Measurements from ENCODE around the gene ZHX3. TPM values are rescaled to one million over a fixed set of nuclear protein-coding genes. Genes with fewer than 3 reads are reported as not detected.

Gene ZHX3
- total and polyA plus RNA-seq, 10 donors = 1.6 to 26.7 (median 12.3) TPM

- WGBS, 5 donors = 77 to 87% (median 86%) methylated on average over 2 of the region's 2 CpGs
- Histone ChIP-seq H3K9me3 (no peaks in the 10 kb centered on the region), H3K4me3 (no peak overlapping the region), H3K27ac (no peak overlapping the region), H3K4me1 (peaks cover 0 to 6% (median 0%) of the 10 kb centered on the region in 6 donors), H3K36me3 (peaks cover 0 to 7% (median 0%) of the 10 kb centered on the region in 6 donors), H3K27me3 (replicated peaks in 1 of 7) (no peaks in the 10 kb centered on the region)
- intact Hi-C loops (cut with DNase I; ENCODE audit: low total_unique reads) = no loop called here
- TF ChIP-seq POLR2A (IDR thresholded peaks at IDR 0.05) (no peak), CTCF (IDR thresholded peaks at IDR 0.05 in 8 of 11, conservative IDR thresholded peaks at IDR 0.05 in 3 of 11) (no peak), POLR2AphosphoS5 (IDR thresholded peaks at IDR 0.05) (no peak)
- no peak for DNase-seq
Observed at GRCh38 chr20:41261790-41262717, 55.5 kb downstream of the ZHX3 start.

- Histone ChIP-seq H3K27me3 (replicated peaks in 1 of 7) (no peaks in the 10 kb centered on the region), H3K27ac (peak overlapping the region in 1 of 8 donors; percentile 9), H3K36me3 (peaks cover 0 to 5% (median 0%) of the 10 kb centered on the region in 6 donors), H3K4me3 (no peak overlapping the region), H3K4me1 (peaks cover 0 to 6% (median 0%) of the 10 kb centered on the region in 6 donors), H3K9me3 (no peaks in the 10 kb centered on the region)
- intact Hi-C loops (cut with DNase I; ENCODE audit: low total_unique reads) = no loop called here
- TF ChIP-seq POLR2A (IDR thresholded peaks at IDR 0.05) (no peak), POLR2AphosphoS5 (IDR thresholded peaks at IDR 0.05) (no peak), CTCF (IDR thresholded peaks at IDR 0.05 in 8 of 11, conservative IDR thresholded peaks at IDR 0.05 in 3 of 11) (no peak)
- DNase-seq = no peak
Observed at GRCh38 chr20:41261260-41261659, 56.3 kb downstream of the ZHX3 start.

- intact Hi-C loops (cut with DNase I; ENCODE audit: low total_unique reads) = no loop called here
- Histone ChIP-seq H3K4me1 (peaks cover 0 to 6% (median 0%) of the 10 kb centered on the region in 6 donors), H3K36me3 (no peaks in the 10 kb centered on the region), H3K4me3 (no peak overlapping the region), H3K27ac (peak overlapping the region in 1 of 8 donors; percentile 9), H3K9me3 (no peaks in the 10 kb centered on the region), H3K27me3 (replicated peaks in 1 of 7) (no peaks in the 10 kb centered on the region)
- WGBS, 5 donors = 68 to 96% (median 81%) methylated on average over 1 of the region's 1 CpG
- TF ChIP-seq POLR2A (IDR thresholded peaks at IDR 0.05) (no peak), CTCF (IDR thresholded peaks at IDR 0.05 in 8 of 11, conservative IDR thresholded peaks at IDR 0.05 in 3 of 11) (no peak), POLR2AphosphoS5 (IDR thresholded peaks at IDR 0.05) (no peak)
- DNase-seq = no peak
Observed at GRCh38 chr20:41260734-41261220, 56.8 kb downstream of the ZHX3 start.

- TF ChIP-seq POLR2AphosphoS5 (IDR thresholded peaks at IDR 0.05) = no peak
- TF ChIP-seq CTCF (IDR thresholded peaks at IDR 0.05 in 8 of 11, conservative IDR thresholded peaks at IDR 0.05 in 3 of 11) = no peak
- TF ChIP-seq POLR2A (IDR thresholded peaks at IDR 0.05) = no peak
- H3K4me1 ChIP-seq = peaks cover 0 to 6% (median 0%) of the 10 kb centered on the region in 6 donors
- no peak for DNase-seq
- H3K27ac ChIP-seq = no peak overlapping the region
- no peaks in the 10 kb centered on the region for H3K27me3 ChIP-seq (replicated peaks in 1 of 7)
- H3K9me3 ChIP-seq = no peaks in the 10 kb centered on the region
- H3K36me3 ChIP-seq = no peaks in the 10 kb centered on the region
- no peak overlapping the region for H3K4me3 ChIP-seq
- intact Hi-C loops (cut with DNase I; ENCODE audit: low total_unique reads) = no loop called here
Observed at GRCh38 chr20:41259309-41259708, 58.2 kb downstream of the ZHX3 start.

Measured in spleen (tissue), 11 donors.